Astrocyte (in vitro differentiated cells and primary cell): ENCODE data around the gene DLL1. TPM values are rescaled to one million over a fixed set of nuclear protein-coding genes. Genes with fewer than 3 reads are reported as not detected.
"Not testable (repeated sequence)": the region's sequence is repeated elsewhere in the genome, so short reads cannot be mapped to it uniquely, and the experiment has no call there.

Source experiments
- DNase-seq: peaks from one replicate; pipeline ENCODE4 v3.0.0-alpha.2; 2010; ENCODE audit warnings: low read depth
- FAIRE-seq: peaks from 2 replicates; lab custom pipeline; 2011; peaks lifted over from hg19 to GRCh38; lab: Jason Lieb, UNC
- H2AFZ ChIP-seq: 2 replicates; pipeline ENCODE4 v1.6.0; 2012; ENCODE audit warnings: low read depth, low read length, inconsistent platforms
- H3K27ac ChIP-seq: 2 replicates; pipeline ENCODE4 v1.5.1; 2011; ENCODE audit warnings: low read depth, low read length, inconsistent platforms
- H3K27me3 ChIP-seq: 2 replicates; pipeline ENCODE4 v1.6.0; 2011; ENCODE audit warnings: low read length, inconsistent platforms; ENCODE audit not compliant: insufficient read depth
- H3K36me3 ChIP-seq: 2 replicates; pipeline ENCODE4 v1.5.1; 2011; ENCODE audit warnings: low read length, inconsistent platforms; ENCODE audit not compliant: insufficient read depth
- H3K4me1 ChIP-seq: 2 replicates; pipeline ENCODE4 v1.5.1; 2011; ENCODE audit warnings: low read length, inconsistent platforms; ENCODE audit not compliant: insufficient read depth
- H3K4me2 ChIP-seq: 2 replicates; pipeline ENCODE4 v1.6.0; 2012; ENCODE audit warnings: low read length, inconsistent platforms
- H3K4me3 ChIP-seq: 2 replicates; pipeline ENCODE4 v1.5.1; 2011; ENCODE audit warnings: low read depth, mild to moderate bottlenecking, low read length, inconsistent platforms; ENCODE audit not compliant: insufficient read depth
- H3K79me2 ChIP-seq: 2 replicates; pipeline ENCODE4 v1.6.0; 2012; ENCODE audit warnings: mild to moderate bottlenecking, low read length, inconsistent platforms; ENCODE audit not compliant: insufficient read depth
- H3K9ac ChIP-seq: 2 replicates; pipeline ENCODE4 v1.6.0; 2012; ENCODE audit warnings: mild to moderate bottlenecking, low read length, inconsistent platforms
- H3K9me3 ChIP-seq: 2 replicates; pipeline ENCODE4 v1.5.1; 2012; ENCODE audit warnings: low read depth, mild to moderate bottlenecking, low read length, inconsistent platforms; ENCODE audit not compliant: insufficient read depth
- H4K20me1 ChIP-seq: 2 replicates; pipeline ENCODE4 v1.6.0; 2012; ENCODE audit warnings: low read length, inconsistent platforms; ENCODE audit not compliant: insufficient read depth
- H3K27ac Mint-ChIP-seq: one replicate; pipeline ENCODE4 v1.8.0; 2021; ENCODE audit warnings: mild to moderate bottlenecking, mixed read lengths; ENCODE audit not compliant: unreplicated experiment
- H3K27me3 Mint-ChIP-seq: one replicate; pipeline ENCODE4 v1.8.0; 2021; ENCODE audit warnings: low read depth, mixed read lengths; ENCODE audit not compliant: unreplicated experiment
- H3K36me3 Mint-ChIP-seq: one replicate; pipeline ENCODE4 v1.8.0; 2021; ENCODE audit warnings: low read depth, mixed read lengths; ENCODE audit not compliant: unreplicated experiment
- H3K4me1 Mint-ChIP-seq: one replicate; pipeline ENCODE4 v1.8.0; 2021; ENCODE audit warnings: low read depth, mixed read lengths; ENCODE audit not compliant: unreplicated experiment
- H3K4me3 Mint-ChIP-seq: one replicate; pipeline ENCODE4 v1.8.0; 2021; ENCODE audit warnings: mild to moderate bottlenecking, moderate library complexity, mixed read lengths; ENCODE audit not compliant: unreplicated experiment
- H3K9me3 Mint-ChIP-seq: one replicate; pipeline ENCODE4 v1.8.0; 2021; ENCODE audit warnings: mild to moderate bottlenecking, mixed read lengths; ENCODE audit not compliant: unreplicated experiment
- CTCF ChIP-seq: IDR thresholded peaks from 2 replicates; pipeline ENCODE4 v1.5.1; 2011; ENCODE audit warnings: low read depth, mild to moderate bottlenecking, inconsistent platforms, low read length, moderate library complexity; ENCODE audit not compliant: insufficient read depth
- EZH2 ChIP-seq: IDR thresholded peaks from 2 replicates; pipeline ENCODE4 v1.6.1; 2012; ENCODE audit warnings: mild to moderate bottlenecking, low read length, inconsistent platforms; ENCODE audit not compliant: insufficient read depth
- total RNA-seq: library from RNA; stranded (reverse); gene quantifications from 2 replicates; pipeline ENCODE4 v1.2.1, GENCODE V29; 2021

The DLL1 gene
- total RNA-seq, 1 donor from 2014 or later, result 1.6 TPM

- H3K9me3 ChIP-seq, result no peaks in the 10 kb centered on the region
- H3K27ac ChIP-seq, result no peak overlapping the region
- H3K79me2 ChIP-seq, result no peaks in the 10 kb centered on the region
- H2AFZ ChIP-seq, result no peak overlapping the region
- H3K36me3 ChIP-seq, result no peaks in the 10 kb centered on the region
- H3K27ac Mint-ChIP-seq, result no peak overlapping the region
- H3K4me2 ChIP-seq, result no peak overlapping the region
- H3K4me3 Mint-ChIP-seq, result no peak overlapping the region
- no peaks in the 10 kb centered on the region for H4K20me1 ChIP-seq
- peaks cover 32% of the 10 kb centered on the region for H3K27me3 Mint-ChIP-seq
- H3K9ac ChIP-seq, result no peak overlapping the region
- no peaks in the 10 kb centered on the region for H3K4me1 ChIP-seq
- no peaks in the 10 kb centered on the region for H3K36me3 Mint-ChIP-seq
- no peak for FAIRE-seq
- H3K4me1 Mint-ChIP-seq, result peaks cover 4% of the 10 kb centered on the region
- H3K27me3 ChIP-seq, result no peaks in the 10 kb centered on the region
- no peak for DNase-seq
- no peak for TF ChIP-seq CTCF
- TF ChIP-seq EZH2, result no peak
- no peak overlapping the region for H3K4me3 ChIP-seq
- H3K9me3 Mint-ChIP-seq, result no peaks in the 10 kb centered on the region
Measured at GRCh38 chr6:170266061-170266825, 24.6 kb downstream of the DLL1 start.

- Mint-ChIP-seq H3K27ac (no peak overlapping the region), H3K4me3 (no peak overlapping the region), H3K27me3 (peaks cover 32% of the 10 kb centered on the region), H3K4me1 (peaks cover 4% of the 10 kb centered on the region), H3K9me3 (no peaks in the 10 kb centered on the region), H3K36me3 (no peaks in the 10 kb centered on the region)
- Histone ChIP-seq H3K36me3 (no peaks in the 10 kb centered on the region), H3K79me2 (no peaks in the 10 kb centered on the region), H3K4me2 (no peak overlapping the region), H3K4me1 (no peaks in the 10 kb centered on the region), H3K9ac (no peak overlapping the region), H3K27ac (no peak overlapping the region), H3K9me3 (no peaks in the 10 kb centered on the region), H4K20me1 (no peaks in the 10 kb centered on the region), H3K4me3 (no peak overlapping the region), H3K27me3 (no peaks in the 10 kb centered on the region), H2AFZ (no peak overlapping the region)
- DNase-seq (no peak), FAIRE-seq (no peak)
- TF ChIP-seq EZH2, result no peak
- TF ChIP-seq CTCF, result no peak
Measured at GRCh38 chr6:170265655-170266054, 25.2 kb downstream of the DLL1 start.

- H3K9me3 Mint-ChIP-seq, H3K4me1 Mint-ChIP-seq, H3K27me3 ChIP-seq, H3K36me3 ChIP-seq, H3K27ac ChIP-seq, H3K79me2 ChIP-seq, H3K4me3 ChIP-seq, H3K4me2 ChIP-seq, H3K4me1 ChIP-seq, H4K20me1 ChIP-seq, H3K9ac ChIP-seq, H2AFZ ChIP-seq, H3K9me3 ChIP-seq, H3K36me3 Mint-ChIP-seq, DNase-seq, H3K27ac Mint-ChIP-seq, H3K4me3 Mint-ChIP-seq, FAIRE-seq: not testable (repeated sequence)
- peaks cover 32% of the 10 kb centered on the region for H3K27me3 Mint-ChIP-seq
Measured at GRCh38 chr6:170264644-170265043, 26.2 kb downstream of the DLL1 start.
